Endothelial cell (in vitro differentiated cells): ENCODE measurements around the gene HTR1D. TPM values are rescaled to one million over a fixed set of nuclear protein-coding genes. Genes with fewer than 3 reads are reported as not detected.

ENCODE experiments used
- DNase-seq: peaks from one replicate; pipeline ENCODE4 v3.0.0; 2021; ENCODE audit warnings: low spot score
- H3K27ac Mint-ChIP-seq: one replicate; pipeline ENCODE4 v1.8.0; 2021; ENCODE audit warnings: mixed read lengths, inconsistent platforms; ENCODE audit not compliant: unreplicated experiment
- H3K27me3 Mint-ChIP-seq: one replicate; pipeline ENCODE4 v1.8.0; 2021; ENCODE audit warnings: mild to moderate bottlenecking, moderate library complexity, mixed read lengths, inconsistent platforms; ENCODE audit not compliant: unreplicated experiment
- H3K36me3 Mint-ChIP-seq: one replicate; pipeline ENCODE4 v1.8.0; 2021; ENCODE audit warnings: mild to moderate bottlenecking, low read depth, mixed read lengths, inconsistent platforms; ENCODE audit not compliant: unreplicated experiment
- H3K4me1 Mint-ChIP-seq: one replicate; pipeline ENCODE4 v1.8.0; 2021; ENCODE audit warnings: mild to moderate bottlenecking, mixed read lengths, inconsistent platforms; ENCODE audit not compliant: unreplicated experiment
- H3K4me3 Mint-ChIP-seq: one replicate; pipeline ENCODE4 v1.8.0; 2021; ENCODE audit warnings: mild to moderate bottlenecking, mixed read lengths, inconsistent platforms; ENCODE audit not compliant: unreplicated experiment
- H3K9me3 Mint-ChIP-seq: one replicate; pipeline ENCODE4 v1.8.0; 2021; ENCODE audit warnings: mixed read lengths, inconsistent platforms; ENCODE audit not compliant: unreplicated experiment
- total RNA-seq: library from RNA; stranded (reverse); fragmentation: NEBNext Ultra II Directional; extraction: Animal tissue kit (Norgen Biotek cat#: 25700); gene quantifications from one replicate; pipeline ENCODE4 v1.2.1, GENCODE V29; 2021; ENCODE audit not compliant: unreplicated experiment
- TF ChIP-seq, protein P1 (sequence below): fragments of 200-600 bp; sonication (generic); IDR thresholded peaks from one replicate; pipeline ENCODE4 v1.5.0; 2021; ENCODE audit warnings: antibody characterized with exemption; ENCODE audit not compliant: unreplicated experiment

Gene HTR1D
- total RNA-seq, 1 donor from 2014 or later, result 0.54 TPM

DNA sequence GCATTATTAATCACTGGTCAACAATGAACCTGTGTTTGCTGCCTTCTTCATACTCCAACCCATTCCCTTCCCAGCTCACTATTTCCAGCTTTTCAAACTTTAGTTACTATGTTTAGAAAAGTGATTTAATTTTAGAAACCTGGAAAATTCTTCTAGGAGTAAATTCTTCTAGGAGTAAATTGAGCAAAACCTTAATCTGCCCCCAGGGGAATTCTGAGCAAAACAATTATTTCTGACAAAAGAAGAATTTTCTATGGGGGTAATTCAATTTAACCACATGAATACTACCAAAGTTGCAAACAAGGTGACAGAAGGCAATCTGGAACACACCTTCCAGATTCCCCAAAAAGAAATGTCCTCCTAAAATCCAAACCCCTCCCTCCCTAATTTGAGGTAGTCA lies 50.4 kb downstream of the HTR1D start:
- peak overlapping the region; percentile 70 for H3K27ac Mint-ChIP-seq
- H3K4me1 Mint-ChIP-seq, result peaks cover 48% of the 10 kb centered on the region

DNA sequence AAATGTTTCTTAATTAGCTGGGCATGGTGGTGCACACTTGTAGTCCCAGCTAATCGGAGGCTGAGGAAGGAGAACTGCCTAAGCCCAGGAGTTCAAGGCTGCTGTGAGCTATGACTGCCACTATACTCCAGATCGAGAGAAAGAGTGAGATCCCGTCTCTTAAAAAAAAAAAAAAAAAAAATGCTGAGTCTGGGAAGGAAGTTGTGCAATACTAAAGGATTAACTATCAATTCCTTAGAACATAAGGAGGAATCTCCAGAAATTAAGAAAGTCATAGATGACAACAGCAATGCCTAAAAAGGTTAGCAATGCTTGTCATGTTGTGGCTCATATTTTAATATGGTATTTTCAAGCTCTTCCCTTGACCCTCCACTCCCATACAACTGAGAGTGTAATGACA lies 53.9 kb downstream of the HTR1D start:
- TF ChIP-seq, protein P1, sequence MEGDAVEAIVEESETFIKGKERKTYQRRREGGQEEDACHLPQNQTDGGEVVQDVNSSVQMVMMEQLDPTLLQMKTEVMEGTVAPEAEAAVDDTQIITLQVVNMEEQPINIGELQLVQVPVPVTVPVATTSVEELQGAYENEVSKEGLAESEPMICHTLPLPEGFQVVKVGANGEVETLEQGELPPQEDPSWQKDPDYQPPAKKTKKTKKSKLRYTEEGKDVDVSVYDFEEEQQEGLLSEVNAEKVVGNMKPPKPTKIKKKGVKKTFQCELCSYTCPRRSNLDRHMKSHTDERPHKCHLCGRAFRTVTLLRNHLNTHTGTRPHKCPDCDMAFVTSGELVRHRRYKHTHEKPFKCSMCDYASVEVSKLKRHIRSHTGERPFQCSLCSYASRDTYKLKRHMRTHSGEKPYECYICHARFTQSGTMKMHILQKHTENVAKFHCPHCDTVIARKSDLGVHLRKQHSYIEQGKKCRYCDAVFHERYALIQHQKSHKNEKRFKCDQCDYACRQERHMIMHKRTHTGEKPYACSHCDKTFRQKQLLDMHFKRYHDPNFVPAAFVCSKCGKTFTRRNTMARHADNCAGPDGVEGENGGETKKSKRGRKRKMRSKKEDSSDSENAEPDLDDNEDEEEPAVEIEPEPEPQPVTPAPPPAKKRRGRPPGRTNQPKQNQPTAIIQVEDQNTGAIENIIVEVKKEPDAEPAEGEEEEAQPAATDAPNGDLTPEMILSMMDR, result no peak
- H3K36me3 Mint-ChIP-seq, result no peaks in the 10 kb centered on the region

More for the DNA sequence above, 50.4 kb downstream of the HTR1D start:
- peaks cover 10% of the 10 kb centered on the region for H3K27me3 Mint-ChIP-seq
- DNase-seq, result no peak
- H3K36me3 Mint-ChIP-seq, result no peaks in the 10 kb centered on the region
- H3K9me3 Mint-ChIP-seq, result no peaks in the 10 kb centered on the region
- H3K4me3 Mint-ChIP-seq, result peak overlapping the region; percentile 94
- TF ChIP-seq, protein P1, result peak; percentile 13

GRCh38 chr1:23159963-23160877 lies 57.1 kb downstream of the HTR1D start:
- peaks cover 32% of the 10 kb centered on the region for H3K4me1 Mint-ChIP-seq
- H3K4me3 Mint-ChIP-seq, result no peak overlapping the region
- H3K27me3 Mint-ChIP-seq, result no peaks in the 10 kb centered on the region
- DNase-seq, result no peak
- no peak overlapping the region for H3K27ac Mint-ChIP-seq
- H3K9me3 Mint-ChIP-seq, result no peaks in the 10 kb centered on the region
- H3K36me3 Mint-ChIP-seq, result peaks cover 4% of the 10 kb centered on the region
- TF ChIP-seq, protein P1, result no peak

More for the DNA sequence above, 53.9 kb downstream of the HTR1D start:
- no peak overlapping the region for H3K4me3 Mint-ChIP-seq
- DNase-seq, result no peak
- peaks cover 2% of the 10 kb centered on the region for H3K27me3 Mint-ChIP-seq
- H3K9me3 Mint-ChIP-seq, result no peaks in the 10 kb centered on the region
- peak overlapping the region; percentile 48 for H3K27ac Mint-ChIP-seq
- peaks cover 46% of the 10 kb centered on the region for H3K4me1 Mint-ChIP-seq

- H3K36me3 Mint-ChIP-seq, result peaks cover 4% of the 10 kb centered on the region
- peak overlapping the region; percentile 48 for H3K27ac Mint-ChIP-seq
- no peaks in the 10 kb centered on the region for H3K27me3 Mint-ChIP-seq
- TF ChIP-seq, protein P1, result no peak
- H3K4me1 Mint-ChIP-seq, result peaks cover 18% of the 10 kb centered on the region
- no peaks in the 10 kb centered on the region for H3K9me3 Mint-ChIP-seq
- H3K4me3 Mint-ChIP-seq, result peak overlapping the region; percentile 21
- no peak for DNase-seq
These were observed 60.4 kb downstream of the HTR1D start for GRCh38 chr1:23156940-23157339.

DNA sequence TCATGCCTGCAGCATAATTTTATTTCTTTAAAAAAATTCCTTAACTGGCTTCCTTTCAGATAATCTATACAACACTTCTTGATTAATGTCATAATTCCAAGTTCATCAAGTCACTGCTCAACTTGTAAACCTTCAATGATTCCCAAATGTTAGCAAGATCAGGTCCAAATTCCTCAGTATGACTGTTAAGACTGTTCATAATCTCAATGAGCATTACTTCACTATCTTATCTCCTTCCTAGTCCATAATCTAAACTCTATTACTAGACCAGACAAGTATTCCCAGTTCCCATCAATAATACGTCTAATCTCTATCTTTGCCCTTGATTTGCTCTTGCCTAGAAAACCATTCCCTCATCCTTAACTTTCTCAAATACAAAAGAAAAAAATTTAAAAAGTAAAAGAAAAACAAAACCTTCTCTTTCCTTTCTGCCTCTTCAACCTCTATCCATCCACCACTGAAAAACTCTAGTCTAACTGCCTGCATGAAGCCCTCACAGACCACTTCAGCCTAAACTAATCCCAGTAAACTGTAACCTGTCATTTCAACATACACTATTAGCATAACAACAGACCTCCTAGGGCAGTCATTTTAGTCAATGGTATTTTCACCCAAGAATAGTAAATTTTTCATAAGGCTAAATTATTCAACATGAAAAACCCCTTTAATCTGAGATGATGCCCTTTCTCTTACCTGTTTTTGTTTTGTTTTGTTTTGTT lies 64.2 kb downstream of the HTR1D start:
- Mint-ChIP-seq H3K27me3 (no peaks in the 10 kb centered on the region), H3K4me3 (no peak overlapping the region), H3K4me1 (peaks cover 24% of the 10 kb centered on the region), H3K9me3 (no peaks in the 10 kb centered on the region), H3K27ac (no peak overlapping the region), H3K36me3 (peaks cover 4% of the 10 kb centered on the region)
- DNase-seq, result no peak
- TF ChIP-seq, protein P1, result no peak
